ENCODE results near the gene MMP2. TPM values are rescaled to one million over a fixed set of nuclear protein-coding genes. Genes with fewer than 3 reads are reported as not detected.

Gene MMP2
- not detected in 2 replicates for total RNA-seq (2014; rRNA removed; shearing (Covaris generic))

DNA sequence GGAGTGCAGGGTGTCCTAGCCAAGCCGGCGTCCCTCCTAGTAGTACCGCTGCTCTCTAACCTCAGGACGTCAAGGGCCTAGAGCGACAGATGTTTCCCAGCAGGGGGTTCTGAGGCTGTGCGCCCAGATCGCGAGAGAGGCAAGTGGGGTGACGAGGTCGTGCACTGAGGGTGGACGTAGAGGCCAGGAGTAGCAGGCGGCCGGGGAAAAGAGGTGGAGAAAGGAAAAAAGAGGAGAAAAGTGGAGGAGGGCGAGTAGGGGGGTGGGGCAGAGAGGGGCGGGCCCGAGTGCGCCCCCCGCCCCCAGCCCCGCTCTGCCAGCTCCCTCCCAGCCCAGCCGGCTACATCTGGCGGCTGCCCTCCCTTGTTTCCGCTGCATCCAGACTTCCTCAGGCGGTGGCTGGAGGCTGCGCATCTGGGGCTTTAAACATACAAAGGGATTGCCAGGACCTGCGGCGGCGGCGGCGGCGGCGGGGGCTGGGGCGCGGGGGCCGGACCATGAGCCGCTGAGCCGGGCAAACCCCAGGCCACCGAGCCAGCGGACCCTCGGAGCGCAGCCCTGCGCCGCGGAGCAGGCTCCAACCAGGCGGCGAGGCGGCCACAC lies at the start of gene MMP2:
Gene MMP2 (plus strand): TSS at position 372 of the 603 bp plus-strand sequence. CDS start 282 bp downstream, outside the sequence.
- DNase-seq (ENCODE audit: low spot score), result no peak
- in situ Hi-C loops (cut with HindIII; ENCODE audit: low sequenced_read_pairs), result no loop called here

DNA sequence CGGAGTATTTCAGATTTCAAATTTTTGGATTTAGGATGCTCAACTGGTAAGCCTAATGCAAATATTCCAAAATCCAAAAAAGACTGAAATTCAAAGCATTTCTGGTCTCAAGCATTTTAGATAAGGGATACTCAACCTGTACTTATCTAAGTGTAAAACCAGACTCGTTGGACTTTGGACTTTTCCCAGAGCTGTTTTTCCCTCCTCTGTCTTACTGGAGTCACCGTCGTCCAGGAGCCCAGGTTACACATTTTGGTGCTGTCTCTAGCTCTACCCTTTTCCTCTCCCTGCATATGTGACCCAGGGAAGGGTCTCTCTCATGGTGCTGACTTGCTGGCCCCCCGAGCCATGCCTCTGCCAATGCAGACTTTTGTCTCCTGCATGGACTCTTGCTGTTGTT lies 46.0 kb upstream of the MMP2 start:
- no peak for DNase-seq (ENCODE audit: low spot score)
- in situ Hi-C loops (cut with HindIII; ENCODE audit: low sequenced_read_pairs), result no loop called here

DNA sequence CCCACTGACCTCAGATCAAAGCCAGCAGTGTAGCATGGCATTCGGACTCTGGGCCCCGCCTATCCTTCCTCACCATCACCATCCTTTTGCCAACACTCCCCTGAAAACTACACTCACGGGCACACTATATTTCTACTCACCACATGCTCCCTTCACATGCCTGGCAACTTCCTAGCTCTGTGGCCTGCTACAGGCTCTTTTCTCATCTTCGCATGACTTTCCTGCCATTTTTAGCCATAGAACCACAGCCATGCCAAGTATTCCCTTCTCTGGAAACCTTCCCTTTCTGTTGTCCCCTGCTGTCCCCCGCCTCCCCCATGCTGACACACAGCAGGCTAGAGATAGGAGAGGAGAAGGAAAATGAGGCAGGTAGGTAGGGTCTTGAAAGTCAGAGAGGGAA lies 45.5 kb upstream of the MMP2 start:
- in situ Hi-C loops (cut with HindIII; ENCODE audit: low sequenced_read_pairs), result no loop called here
- peak; percentile 18 for DNase-seq (ENCODE audit: low spot score)

DNA sequence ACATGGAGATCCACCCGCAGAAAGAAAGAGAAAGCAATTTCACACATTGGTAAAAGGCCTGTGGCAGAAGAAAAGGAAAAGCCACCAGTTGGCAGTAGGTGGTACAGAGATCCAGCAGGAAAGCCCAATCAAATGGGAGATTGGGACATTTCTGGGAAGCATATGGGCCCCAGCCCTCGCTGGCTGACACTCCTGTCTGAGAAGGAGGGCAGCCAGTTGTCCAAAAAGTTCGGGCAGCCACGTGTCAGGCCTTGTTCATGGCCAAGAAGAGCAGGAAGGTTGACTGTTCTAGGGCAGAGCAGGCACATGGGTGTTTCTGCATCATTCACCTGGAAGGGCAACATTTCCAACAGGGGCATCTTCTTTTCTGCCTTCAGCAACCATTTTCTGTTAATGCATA lies 45.0 kb upstream of the MMP2 start:
- peak; percentile 86 for DNase-seq (ENCODE audit: low spot score)
- in situ Hi-C loops (cut with HindIII; ENCODE audit: low sequenced_read_pairs), result no loop called here

DNA sequence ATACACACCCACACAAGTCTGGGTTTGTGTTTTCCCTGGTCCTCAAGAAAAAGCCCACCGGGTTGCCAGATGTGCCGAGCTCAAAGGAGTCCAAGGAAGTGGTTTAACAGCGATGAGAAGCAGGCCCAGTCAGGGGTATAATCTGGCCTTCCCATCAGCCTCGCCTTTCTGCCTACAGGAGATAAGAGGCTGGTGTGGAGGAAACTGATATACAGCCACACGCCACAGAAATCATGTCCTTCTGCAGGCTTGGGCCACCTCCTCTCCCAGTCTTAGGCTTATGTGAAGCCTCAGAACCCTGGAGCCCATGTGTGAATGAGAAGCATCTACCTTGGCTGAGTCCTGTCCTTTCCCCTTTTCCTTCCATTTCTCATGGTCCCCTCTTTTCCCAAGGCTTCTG lies 43.6 kb upstream of the MMP2 start:
- in situ Hi-C loops (cut with HindIII; ENCODE audit: low sequenced_read_pairs), result no loop called here

DNA sequence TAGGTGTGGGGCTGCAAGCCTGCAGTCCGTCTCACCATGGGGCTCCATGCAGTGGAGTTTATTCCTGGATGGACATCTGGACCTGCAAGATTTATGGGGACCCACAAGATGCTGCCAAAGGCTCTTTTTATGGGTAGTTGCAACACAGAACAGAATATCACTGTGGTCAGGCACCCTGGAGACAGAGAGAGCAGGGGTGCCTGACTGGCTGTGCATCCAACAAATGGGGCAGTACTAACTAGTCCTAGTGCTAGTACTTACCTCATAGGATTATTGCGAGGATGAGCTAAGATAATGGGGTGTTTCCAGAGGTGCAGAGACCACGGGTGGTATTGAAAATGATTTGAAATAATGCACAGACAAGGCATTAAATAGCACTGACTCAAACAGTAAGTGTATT lies 42.4 kb upstream of the MMP2 start:
- in situ Hi-C loops (cut with HindIII; ENCODE audit: low sequenced_read_pairs), result no loop called here
- DNase-seq (ENCODE audit: low spot score), result no peak

More for the DNA sequence above, 43.6 kb upstream of the MMP2 start:
- DNase-seq (ENCODE audit: low spot score), result no peak

DNA sequence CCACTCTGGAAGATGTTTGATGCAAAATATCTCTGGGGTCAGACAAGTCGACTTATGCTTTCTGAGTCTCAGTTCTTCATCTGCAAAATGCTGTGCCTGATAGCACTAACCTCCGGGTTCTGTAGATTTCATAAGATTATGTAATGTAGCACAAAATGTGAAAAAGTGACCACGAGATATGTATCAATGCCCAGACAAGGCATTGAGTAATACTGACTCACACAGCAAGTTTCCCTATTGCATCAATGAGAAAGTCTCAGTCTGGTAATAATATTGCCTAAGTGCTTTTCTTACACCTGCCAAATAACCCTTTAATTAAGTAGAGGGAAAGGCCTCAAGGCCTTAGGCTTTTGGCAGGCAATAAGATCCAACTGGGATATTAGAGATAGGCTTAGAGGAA lies 41.4 kb upstream of the MMP2 start:
- in situ Hi-C loops (cut with HindIII; ENCODE audit: low sequenced_read_pairs), result no loop called here
- no peak for DNase-seq (ENCODE audit: low spot score)

DNA sequence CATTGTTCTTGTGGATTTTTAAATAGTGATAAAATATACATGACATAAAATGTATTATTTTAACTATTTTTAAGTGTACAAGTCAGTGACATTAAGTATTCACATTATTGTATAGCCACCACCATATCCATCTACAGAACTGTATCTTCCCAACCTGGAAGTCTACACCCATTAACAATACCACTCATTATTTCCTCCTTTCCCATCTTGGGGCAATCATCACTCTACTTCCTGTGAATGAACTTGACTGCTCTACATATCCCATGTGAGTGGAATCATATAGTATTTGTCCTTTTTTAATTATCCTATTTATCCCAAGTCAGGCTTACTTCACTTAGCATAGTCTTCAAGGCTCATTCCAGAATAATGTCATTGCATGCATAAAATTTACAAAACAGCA lies 40.7 kb upstream of the MMP2 start:
- no peak for DNase-seq (ENCODE audit: low spot score)
- in situ Hi-C loops (cut with HindIII; ENCODE audit: low sequenced_read_pairs), result no loop called here

DNA sequence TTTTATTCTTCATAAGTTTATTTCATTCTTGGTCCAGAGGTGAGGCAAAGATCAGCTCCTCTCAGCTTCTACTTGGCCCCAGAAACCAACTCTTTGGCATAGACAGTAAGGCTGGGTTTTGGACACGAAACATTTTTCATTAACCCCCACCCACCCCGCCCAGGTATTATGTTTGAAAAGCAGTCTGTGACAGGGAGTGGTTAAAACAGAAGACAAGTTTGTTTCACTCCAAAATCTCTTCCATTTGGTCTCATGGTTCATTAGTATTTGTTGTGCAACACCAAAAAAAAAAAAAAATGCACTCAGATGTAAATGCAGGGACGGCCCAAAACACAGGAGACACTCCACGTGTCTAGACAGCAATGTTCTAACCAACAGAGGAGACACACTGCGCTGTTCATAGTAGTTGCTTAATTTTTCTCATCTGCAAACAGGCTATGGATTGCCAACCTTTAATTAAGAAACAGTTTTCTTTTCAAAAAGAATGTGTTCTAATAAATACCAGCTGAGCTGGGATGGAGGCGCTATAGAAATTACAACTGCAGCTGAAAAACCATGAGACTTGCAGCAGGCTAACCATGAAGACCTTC lies 39.8 kb upstream of the MMP2 start:
- in situ Hi-C loops (cut with HindIII; ENCODE audit: low sequenced_read_pairs), result no loop called here

DNA sequence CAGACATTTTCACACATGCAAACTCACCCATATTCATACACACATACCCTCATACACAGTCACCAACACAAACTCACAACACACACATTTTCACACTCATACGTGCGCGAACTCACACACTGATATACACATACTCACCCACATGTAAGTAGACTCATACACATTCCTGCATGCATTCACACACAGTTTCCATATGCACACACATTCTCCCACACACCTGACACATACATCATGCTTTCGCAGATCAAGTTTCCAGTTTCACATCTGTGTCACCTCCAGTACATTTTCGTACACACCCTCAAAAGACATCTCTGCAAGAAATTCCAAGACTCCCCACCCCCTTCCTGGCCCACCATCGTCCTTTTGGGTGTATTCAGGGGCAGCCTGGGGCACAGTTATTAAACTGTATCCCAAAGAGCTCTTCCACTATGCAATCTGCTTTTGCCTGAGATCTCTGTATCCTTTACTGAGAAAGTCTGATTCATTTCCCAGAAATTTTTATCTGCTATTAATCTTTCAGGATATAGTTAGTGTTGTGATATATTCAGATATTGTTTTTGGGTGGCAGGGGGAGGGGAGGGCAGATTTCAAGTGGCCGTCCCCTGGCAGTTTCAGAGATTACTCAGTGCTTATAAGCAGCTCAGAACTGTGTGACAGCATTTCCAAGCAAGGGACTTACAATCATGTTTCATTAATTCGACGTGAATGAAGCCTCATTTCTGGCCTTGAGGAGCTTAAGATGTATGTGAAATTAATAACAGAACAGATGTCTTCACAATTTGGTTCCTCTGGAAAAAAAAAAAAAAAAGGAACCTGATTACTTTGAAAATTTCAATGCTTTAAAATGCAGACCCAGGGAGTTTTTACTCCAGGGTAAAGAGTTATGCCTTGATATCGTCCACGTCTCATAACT lies 35.3 kb upstream of the MMP2 start:
- in situ Hi-C loops (cut with HindIII; ENCODE audit: low sequenced_read_pairs), result no loop called here
- no peak for DNase-seq (ENCODE audit: low spot score)

More for the DNA sequence above, 39.8 kb upstream of the MMP2 start:
- DNase-seq (ENCODE audit: low spot score), result no peak

DNA sequence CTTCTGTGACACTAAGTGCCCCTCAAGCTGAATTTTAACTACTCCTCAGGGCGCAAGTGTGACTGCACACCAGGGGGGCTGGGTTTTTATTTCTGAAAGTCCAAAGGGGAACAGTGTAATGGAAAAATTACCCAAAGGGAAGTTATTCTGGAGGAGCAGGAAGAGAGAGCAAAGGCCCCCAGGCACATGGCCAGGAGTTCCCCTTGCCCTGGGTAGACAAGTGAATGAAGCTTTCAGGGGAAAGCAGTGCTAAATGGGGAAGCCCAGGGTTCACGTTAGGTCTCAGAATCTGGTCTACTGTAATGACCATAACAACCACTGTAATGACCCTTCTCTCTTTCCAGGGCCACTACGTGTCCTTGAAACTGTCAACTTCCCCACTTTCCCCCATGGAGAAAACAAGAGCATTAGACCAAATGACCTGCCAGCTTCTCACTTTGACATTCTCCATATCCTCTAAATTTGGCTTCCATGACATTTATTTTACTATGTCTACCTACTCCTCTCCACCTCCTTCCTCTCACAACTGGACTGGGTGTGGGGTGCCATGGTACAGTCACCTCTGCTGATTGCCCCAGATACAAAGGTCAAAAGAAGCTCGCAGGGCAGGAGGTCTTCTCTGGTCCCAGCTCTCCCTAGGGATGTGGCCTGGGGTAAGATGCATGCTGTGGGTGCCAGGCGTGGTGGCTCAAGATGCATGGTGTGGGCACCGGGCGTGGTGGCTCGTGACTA lies 34.1 kb upstream of the MMP2 start:
- DNase-seq (ENCODE audit: low spot score), result no peak
- in situ Hi-C loops (cut with HindIII; ENCODE audit: low sequenced_read_pairs), result no loop called here

DNA sequence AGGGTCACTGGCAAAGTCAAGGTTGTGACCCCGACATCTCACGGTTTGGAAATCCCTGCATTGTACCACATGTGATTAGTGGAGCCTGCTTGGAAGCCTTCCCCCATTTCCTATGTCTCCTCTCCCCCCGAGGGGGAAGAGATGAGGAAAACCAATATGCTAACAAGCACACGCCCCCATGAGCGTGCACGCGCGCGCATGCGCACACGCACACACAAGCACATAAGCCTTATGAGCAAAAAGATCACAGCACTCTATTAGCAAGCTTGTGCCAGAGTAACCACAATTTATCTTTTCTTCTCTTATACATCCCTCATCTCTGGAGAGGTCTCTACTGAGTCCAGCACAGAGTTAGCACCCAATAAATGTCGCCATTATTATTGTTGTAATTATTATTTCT lies 31.8 kb upstream of the MMP2 start:
- DNase-seq (ENCODE audit: low spot score), result no peak
- in situ Hi-C loops (cut with HindIII; ENCODE audit: low sequenced_read_pairs), result no loop called here

DNA sequence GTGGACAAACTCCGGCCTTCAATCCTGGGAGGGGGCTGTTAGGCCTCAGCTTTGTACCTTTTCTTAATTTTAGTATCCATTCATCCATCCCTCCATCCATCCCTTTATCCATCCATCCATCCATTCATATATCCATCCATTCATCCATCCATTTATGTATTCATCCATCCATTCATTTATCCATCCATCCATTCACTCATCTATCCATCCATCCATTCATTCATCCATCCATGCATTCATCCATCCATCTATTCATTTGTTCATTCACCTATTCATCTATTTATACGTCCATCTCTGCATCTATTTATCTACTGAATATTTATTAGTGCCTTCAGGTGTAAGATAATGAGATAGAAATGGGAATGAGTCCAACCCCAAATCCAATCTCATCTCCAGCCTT lies 26.0 kb upstream of the MMP2 start:
- DNase-seq (ENCODE audit: low spot score), result no peak
- in situ Hi-C loops (cut with HindIII; ENCODE audit: low sequenced_read_pairs), result no loop called here

DNA sequence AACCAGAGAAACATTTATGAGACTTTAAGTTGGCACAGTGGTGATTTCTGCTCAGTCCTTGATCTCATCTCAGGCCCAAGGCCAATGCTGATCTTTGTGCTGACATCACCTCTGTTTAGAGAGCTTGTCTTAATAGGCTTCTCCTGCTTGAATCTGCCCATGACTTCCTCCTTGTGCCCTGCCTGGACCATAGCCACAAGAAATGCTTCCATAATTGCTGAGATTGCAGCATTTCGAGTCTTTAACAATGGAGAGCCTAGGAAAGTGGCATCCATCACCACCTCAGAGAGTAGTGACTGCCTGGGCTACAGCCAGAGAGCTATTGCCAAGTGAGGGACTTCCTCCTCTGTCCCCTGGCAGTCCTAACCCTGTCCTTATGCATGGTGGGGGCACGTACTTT lies 25.1 kb upstream of the MMP2 start:
- in situ Hi-C loops (cut with HindIII; ENCODE audit: low sequenced_read_pairs), result no loop called here

DNA sequence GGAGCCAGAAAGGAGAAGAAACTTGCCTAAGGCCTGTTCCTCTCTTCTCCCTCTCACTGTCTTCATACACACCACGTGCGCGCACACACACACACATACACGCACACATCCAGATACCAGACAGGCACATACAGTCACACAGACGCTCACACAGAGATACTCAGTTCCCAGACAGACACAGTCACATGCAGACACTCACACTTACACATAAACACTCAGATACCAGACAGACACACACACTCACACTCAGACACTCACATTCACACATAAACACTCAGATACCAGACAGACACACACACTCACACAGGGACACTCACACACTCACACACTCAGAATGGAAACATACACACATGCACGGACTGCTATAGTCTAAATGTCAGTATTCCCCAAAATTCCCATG lies 24.1 kb upstream of the MMP2 start:
- in situ Hi-C loops (cut with HindIII; ENCODE audit: low sequenced_read_pairs), result no loop called here
- DNase-seq (ENCODE audit: low spot score), result no peak

More for the DNA sequence above, 25.1 kb upstream of the MMP2 start:
- DNase-seq (ENCODE audit: low spot score), result no peak

DNA sequence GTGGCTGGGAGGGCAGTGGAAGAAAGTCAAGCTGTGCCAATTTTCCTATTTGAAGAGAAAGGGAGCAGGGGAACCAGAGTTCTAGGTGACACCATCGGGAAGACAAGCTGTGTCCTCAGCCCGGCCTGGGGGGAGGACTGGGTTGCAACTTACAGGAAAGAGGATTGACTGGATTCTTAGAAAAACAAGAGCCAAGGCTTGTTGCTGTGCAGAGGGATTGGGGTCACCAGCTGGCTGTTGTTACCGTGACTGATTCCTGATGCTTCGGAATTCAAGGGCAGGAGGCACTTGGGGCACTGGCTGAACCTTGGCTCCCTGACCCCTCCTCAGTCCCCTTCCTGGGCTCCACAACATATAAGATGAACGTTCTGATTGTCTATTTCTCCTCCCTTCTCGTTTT lies 16.8 kb upstream of the MMP2 start:
- in situ Hi-C loops (cut with HindIII; ENCODE audit: low sequenced_read_pairs), result no loop called here
- no peak for DNase-seq (ENCODE audit: low spot score)

DNA sequence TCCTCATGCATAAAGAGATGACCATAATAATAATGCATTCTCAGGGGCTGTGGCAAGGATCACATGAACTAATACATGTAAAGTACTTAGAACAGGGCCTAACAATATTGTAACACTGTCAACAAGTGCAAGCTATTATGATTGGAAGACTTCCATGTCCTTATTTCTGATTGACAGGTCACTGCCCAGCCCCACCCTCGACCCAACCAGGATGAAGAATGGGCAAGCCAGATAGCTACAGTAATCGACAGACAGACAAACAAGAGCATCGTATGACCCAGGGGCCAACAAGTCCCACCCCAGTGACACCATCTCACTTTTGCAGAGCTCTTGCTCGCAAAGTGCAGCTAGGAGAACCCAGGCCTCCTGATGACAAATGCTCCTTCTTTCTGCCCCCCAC lies 14.6 kb upstream of the MMP2 start:
- no peak for DNase-seq (ENCODE audit: low spot score)
- in situ Hi-C loops (cut with HindIII; ENCODE audit: low sequenced_read_pairs), result no loop called here

DNA sequence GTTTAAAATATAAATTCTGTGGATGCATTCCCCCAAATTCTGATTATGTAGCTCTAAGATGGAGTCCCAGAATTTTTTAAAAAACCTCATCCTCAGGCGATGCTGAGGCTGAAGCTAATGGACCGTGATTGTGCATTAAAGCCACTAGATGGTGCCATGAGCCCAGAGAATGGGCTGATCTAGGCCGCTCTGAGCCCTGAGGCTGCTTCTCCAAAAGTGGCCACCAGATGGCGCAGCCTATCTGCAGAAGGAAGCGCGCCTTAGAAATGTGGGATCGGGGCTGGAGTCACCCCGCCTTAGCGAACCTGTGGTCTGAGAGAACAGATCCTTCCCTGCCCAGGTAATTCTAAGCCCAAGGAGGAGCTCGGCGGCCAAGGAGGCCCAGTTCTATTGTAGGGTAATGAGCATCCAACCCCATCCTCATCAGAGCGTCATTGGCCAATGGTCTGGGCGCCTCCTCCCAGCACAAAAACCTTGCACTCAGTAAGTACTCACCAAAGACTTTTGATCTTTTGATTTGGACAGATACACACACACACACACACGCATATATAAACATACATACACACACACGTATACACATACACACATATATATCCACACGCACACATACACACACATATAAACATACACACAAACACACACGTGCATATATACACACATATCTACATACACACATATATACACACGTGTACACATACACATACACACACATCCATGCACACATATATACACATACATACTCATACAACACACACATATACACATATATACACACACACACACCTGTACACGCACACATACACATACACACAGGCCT lies 13.7 kb upstream of the MMP2 start:
- DNase-seq (ENCODE audit: low spot score), result peak; percentile 84
- in situ Hi-C loops (cut with HindIII; ENCODE audit: low sequenced_read_pairs), result no loop called here

DNA sequence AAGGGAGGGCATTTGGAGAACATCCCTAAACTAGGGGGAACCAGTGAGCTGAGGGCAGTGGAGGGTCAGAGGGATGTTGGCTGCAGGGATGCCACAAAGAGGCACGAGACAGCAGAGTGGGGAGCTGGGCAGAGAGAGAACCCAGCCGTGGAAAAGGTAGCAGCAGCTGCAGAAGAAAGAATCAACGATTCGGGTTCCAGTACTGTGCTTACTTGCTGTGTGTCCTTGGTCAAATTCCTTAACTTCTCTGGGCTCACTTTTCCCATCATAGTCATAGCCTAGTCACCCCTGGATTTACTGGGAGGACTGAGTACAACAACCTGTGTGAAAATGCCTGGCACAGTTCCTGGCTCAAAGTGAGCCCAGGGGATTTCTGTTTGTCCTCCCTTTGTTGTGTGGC lies 12.8 kb upstream of the MMP2 start:
- DNase-seq (ENCODE audit: low spot score), result no peak
- in situ Hi-C loops (cut with HindIII; ENCODE audit: low sequenced_read_pairs), result no loop called here

Data from G401 (cell line).